GM21717 (cell line): ENCODE results near the gene LMO7.

Source experiments
- ATAC-seq: cut with Tn5 transposase; IDR thresholded peaks from one replicate; pipeline ENCODE4 v1.9.1; 2021; ENCODE audit warnings: mild to moderate bottlenecking, moderate library complexity; ENCODE audit not compliant: unreplicated experiment

The LMO7 gene

DNA sequence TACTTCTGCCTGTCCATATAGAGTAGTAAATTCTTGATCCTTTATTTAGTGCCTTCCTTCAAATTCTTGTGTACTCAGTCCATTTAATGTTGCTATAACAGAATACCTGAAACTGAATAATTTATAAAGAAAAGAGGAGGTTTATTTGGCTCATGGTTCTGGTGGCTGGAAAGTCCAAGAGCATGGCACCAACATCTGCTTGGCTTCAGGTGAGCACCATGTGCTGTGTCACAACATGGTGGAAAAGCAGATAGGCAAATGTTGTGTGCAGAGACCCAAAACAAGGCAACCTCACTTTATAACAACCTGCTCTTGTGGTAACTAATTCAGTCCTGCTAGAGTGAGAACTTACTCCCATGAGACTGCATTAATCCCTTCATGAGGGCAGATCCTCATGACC is 195.3 kb downstream of the LMO7 start:
- ATAC-seq, result no peak

DNA sequence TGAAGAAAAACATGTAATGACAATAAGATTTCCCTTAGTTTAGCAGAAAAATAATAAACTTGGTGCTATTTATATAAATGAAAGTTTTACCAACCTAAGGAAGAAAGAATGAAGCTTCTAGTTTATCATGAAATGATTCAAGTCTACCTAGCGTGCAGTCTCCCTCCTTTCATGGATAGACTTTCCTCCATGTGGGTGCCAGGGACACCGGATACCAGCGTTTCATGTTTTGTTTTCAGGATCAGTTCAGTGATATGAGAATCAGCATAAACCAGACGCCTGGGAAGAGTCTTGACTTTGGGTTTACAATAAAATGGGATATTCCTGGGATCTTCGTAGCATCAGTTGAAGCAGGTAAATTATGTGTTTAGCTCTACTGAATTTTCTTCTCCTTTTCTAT is 196.7 kb downstream of the LMO7 start:
- no peak for ATAC-seq

DNA sequence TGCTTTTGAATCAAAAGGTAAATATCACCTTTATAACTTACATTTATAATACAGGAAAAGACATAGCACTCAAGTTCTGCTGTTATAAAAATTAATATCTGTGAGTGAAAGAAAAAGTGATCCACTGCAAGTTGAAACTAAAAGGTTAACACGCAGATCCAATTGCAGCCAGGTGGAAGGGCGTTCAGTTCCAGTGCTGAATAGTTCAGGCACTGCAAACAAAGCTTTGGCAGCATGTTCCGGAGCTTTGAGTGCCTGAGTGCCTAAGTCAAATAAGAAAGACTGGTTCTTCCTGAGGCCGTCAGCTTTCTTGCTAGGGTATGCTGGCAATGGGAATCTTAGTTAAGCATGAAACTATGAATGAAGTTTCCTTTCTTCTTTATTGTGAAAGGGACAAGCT is 200.3 kb downstream of the LMO7 start:
- no peak for ATAC-seq

DNA sequence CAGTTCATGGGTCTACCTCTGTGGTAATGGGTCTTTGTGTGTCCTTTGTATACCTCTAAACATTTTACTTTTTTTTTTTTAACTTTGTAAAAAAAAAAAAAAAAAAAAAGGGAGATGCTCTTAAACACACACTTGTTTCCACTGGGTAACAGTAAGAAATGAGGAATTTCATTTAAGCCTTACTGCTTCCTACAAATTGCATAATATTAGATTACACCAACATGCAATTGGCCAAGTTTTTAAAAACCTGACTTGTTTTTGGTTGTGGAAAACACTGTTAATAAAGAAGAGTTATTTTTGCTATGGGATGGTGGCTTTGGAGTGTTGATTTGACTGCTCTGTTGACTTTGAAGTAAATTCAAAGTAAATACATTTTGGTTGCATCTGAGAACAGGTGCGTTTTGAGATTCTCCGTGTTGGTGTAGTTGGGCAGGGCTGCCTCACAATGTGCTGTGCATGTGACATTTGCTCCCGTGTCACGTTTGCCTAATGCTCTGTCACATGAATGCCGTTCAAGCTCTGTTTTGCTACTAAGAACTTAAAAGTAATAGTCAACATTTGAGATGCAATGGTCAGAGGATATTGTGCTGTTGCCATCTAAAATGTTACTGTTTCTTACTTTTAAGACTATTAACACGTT is 202.4 kb downstream of the LMO7 start:
- ATAC-seq, result no peak

DNA sequence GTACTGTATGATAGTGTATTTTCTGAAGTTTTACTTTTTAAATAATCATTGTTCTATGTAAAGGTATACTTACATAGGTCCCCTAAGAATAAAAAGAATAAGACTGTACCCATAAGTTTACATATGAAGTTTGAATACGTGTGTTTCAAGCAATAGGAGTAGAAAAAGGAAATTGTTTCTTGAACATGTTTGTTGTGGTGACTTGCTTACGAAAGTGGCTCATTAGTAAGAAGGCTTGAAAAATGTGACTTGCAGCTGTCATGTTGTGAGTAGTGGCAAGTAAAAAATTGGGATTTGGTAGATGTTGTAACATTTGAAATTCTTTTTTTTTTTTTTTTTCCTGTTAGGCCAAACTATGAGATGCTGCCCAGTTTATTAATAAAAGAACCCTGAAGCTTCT is 203.3 kb downstream of the LMO7 start:
- ATAC-seq, result no peak

DNA sequence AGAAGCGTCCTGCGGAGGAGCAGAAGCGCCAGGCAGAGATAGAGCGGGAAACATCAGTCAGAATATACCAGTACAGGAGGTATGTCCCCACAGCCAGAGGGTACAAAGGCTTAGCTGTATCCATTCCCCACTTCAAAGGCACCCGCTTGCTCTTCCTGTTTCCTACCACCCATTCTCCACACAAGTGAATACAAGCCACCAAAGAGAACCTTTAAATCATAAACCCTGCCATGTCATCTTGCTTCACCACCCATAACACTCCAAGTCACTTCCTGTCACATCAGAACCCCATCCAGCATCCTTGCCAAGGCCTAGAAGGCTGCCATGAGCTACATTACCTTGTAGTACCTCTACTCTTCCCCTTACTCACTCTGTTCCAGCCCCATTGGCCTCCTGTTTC is 205.8 kb downstream of the LMO7 start:
- ATAC-seq, result no peak

DNA sequence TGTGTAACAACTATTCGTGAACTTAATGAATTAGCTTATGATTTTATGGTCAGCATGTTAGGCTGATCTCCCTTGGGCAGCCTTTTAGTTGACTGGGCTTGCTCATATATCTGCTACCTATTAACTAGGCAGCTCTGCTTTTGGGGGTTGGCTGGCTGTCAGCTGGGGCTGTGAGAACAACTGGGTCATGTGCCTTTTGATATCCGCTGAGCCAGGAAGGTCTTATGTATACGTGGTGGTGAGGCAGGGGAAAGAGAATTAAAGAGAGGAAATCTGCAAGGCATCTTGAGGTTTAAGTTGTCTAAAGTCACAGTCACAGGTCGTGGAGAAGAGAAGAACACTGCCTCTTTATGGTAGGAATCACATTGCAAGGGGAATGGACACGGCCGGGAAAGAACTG is 206.9 kb downstream of the LMO7 start:
- no peak for ATAC-seq

DNA sequence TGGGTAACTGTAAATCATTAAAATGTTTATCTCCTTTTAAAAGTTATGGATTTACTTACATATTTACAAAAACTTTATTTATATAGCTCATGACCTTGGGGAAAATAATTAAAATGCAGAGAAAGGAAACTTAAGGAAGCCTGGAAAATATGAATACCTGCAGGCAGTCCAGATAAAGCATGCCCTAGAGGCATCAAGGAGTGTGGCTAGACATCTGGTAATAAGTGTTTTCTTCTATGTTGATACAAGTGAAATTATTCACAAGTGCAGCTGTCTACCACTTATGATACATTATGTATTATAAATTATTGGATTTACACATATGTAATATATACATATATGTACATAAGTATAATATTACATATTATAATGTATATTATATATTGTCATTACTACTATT is 207.9 kb downstream of the LMO7 start:
- no peak for ATAC-seq

DNA sequence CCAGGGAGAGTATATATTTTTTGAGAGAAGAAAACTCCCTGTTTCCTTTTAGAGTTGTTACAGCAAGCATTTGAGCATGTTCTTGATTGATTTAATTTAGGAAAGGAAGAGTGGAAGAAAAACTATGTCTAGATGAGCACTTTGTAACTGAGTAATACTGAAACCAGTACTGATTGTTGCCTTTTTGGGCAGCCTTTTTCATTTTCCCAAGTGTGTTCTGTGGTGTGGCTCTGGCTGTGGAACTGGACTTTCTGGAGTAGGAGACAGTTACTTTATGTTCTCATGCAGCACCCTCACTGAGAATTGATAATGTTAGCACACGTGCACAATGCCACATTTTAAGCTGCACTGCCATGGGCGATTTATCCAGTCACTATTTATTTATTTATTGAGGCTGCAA is 211.5 kb downstream of the LMO7 start:
- ATAC-seq, result no peak

DNA sequence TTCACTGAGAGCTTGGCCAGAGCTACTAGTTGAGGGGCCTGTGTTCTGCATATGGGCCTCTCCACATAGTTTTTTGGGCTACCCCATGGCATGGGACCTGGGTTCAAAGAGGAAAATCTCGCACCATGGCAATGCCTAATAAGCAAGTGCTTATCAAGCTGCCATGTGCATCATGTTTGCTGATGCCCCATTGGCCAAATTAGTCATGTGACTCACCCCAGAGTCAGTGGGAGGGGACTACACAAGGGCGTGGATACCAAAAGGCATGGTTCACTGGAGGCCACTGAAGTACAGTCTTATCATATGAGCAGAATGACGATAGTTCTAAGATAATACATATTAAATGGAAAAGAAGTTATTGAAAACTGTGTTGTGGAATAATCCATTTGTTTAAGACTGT is 214.8 kb downstream of the LMO7 start:
- no peak for ATAC-seq

DNA sequence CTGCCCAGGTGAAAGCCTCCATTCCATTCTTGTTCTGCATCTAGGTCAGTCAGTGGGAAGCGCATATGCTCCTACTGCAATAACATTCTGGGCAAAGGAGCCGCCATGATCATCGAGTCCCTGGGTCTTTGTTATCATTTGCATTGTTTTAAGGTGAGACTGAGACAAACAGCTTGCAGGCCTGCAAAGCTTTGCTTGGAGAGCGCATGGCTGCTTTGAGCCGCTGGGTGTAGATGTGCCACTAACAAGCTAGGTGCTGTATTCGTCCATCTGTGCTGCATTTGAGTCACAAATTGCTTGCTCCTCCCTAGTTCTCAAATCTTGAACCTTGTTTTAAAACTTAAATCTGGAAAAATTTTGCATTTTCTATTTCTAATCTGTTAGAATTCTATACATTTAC is 219.1 kb downstream of the LMO7 start:
- ATAC-seq, result no peak

DNA sequence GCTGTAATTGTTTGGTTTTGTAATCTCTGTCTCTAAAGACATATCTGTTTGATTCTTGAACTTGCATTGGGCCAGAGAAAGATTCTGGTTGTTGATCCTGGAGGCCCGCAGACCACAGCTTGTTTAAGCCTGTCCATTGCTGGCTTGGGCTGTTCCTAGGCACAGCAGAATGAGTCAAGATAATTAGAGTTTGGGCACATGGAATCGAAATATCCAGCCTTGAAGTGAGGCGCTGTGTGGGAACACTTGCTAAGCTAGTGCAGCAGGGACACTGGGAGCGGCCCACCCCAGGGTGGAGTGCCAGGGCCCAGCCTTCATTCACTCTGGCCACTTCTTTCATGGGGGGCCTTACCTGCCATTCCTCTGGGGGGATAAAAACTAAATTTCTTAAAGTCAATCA is 219.7 kb downstream of the LMO7 start:
- no peak for ATAC-seq

DNA sequence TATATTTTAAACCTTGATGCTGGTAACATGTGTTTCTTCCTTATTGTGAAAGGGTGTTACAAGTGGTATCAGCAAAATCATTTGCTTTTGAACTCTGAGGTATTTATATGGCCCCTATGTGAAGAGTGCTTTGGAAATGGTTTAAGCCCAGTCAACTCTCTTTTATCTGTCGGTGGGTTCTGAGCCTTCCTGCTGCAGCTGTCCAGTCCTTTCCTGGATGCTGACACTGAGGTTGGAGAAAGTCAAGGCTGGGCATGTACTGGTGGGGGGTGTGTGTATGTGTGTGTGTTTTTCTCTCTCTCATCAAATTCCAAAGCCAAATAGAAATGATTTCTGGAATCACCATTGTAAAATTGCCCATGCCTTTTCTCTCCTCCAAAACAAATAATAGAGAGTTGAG is 221.2 kb downstream of the LMO7 start:
- no peak for ATAC-seq

DNA sequence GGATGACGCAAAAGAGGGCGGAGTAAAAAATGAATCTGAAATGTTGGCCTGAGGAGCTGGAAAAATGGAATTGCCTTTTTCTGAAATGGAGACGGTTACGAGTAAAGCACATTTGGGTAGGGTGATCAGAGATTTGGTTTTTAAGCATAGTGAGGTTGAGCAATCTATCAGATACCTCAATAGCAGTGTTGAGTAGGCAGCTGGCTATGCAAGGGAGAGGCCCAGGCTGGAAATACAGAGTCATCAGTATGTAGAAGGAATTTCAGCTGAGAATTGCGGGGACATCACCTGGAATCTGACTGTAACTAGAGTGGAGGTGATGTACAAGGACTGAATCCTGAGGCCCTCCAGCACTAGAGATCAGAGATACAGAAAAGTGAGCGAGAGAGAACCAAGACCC is 224.8 kb downstream of the LMO7 start:
- no peak for ATAC-seq

DNA sequence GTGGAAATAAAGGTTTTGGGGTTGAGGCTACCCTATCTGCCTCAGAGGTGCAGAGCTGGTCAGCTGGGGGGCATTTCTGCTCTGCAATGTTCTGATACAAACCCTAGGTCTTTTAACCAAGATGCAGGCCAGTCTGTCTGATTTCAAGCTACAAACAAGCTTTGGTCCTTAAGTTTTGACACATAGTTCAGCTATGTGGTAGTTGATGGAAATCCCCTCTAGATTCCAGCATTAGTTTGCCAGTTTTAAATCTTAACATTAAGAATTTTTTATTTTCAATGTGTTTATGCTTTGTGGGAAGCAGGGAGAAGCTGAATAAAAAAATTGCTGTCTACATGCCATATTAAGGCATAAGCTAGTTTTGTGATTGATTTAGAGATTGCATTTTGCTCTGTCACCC is 225.7 kb downstream of the LMO7 start:
- ATAC-seq, result no peak

DNA sequence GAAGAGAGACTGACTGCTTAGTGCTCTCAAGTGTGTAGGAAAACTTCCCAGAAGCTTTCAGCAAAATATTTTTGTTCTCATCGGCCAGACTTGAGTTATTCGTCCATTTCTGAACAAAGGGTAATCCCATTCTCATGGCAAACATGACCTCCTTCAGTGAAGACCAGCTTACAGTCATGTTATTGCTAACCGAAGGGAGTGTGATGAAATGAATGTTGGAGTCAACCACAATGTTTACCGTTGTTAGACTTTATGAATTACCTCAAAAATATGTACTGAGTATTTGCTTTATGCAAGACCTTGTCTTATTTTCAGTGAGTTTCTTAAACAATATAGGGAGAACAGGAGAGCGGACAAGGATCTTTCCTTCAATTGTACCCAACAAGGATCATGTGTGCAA is 228.6 kb downstream of the LMO7 start:
- ATAC-seq, result no peak

DNA sequence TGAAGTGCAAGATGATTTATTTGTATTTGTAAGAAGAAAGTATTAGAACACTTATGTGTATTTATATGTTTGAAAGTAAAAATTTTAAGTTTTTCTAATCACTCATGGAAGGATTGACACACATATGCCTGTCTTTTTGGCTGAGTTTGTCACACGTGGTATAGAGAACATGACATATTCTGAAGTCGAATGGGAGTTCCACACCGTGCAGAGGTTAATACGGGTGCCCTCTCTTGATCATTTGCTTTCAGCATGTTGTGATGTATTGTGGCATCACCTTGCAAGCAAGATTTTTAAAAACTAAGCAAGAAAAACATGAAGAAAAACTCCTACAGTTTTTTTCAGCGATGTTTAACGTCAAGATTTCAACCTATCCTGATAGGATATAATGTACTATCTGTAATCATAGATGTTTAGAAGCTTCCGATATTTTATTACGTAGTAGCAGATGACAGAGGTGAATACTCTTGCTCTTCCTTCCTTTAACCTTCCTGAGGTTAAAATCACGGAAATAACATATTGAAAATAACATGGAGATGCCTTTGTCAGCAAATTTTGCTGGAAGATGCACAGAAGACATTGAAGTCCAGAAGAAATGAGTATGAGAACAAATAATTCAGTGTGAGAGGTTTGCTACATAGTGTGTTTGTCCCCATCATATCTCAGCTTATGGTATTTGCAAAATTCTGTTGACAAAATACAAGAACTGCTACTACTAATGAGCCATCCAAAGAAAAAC is 231.4 kb downstream of the LMO7 start:
- ATAC-seq, result no peak

DNA sequence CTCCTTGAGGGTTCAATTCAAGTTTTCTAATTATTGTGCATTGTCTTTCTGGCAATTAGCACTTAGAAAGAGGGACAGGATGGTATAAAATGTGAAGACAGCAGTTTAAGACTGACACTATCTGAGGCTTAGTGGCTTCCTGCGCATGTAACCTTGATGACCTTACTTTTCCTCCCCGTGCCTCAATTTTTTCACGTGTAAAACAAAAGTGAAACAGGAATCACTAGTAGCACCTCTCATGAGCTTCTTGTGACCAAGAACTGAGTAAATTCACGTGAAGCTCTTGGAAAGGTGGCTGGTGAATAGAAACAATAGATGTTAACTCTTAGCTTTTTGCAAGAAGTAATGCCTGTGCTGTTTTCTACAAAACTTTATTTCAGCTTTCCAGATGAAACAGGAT is 233.9 kb downstream of the LMO7 start:
- ATAC-seq, result no peak

DNA sequence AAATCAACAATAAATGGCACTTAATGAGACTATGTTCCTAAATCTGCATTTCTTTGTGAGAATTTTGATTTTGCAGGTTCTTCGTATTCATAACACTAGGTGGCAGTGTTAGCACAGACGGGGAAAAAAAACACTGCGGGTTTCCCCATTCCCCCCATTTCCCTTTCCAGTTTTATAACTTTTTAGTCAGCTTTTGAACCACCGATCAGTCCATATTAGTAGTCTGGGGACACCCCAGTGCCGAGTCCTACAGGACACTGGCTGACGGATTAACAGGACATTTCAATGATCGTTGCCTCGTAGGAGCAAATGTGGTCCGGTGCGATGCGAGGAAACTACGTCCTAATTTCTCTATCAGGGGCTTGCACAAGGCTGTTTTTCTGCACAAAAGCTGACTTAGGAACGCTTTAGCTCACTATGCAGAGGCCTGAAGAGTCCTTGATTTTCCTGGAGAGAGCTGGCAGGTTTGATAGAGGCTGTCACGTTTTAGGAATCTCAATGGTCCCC is 234.3 kb downstream of the LMO7 start:
- ATAC-seq, result no peak

DNA sequence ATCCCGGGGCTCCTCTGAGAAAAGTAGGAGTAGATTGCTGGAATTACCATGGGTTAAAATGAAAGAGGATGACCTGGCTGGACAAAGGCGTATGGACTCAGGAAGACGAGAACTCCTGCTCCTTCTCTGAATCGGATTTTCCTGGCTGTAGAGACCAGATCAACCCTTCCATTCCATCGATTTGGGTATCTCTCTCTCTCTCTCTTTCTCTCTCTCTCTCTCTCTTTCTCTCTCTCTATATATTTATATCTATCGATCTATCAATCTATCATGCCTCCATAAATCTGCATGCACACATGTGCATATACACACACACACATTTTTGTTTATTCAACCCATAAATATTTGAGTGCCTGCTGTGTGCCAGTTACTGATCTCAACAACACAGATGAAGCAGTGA is 234.9 kb downstream of the LMO7 start:
- no peak for ATAC-seq

DNA sequence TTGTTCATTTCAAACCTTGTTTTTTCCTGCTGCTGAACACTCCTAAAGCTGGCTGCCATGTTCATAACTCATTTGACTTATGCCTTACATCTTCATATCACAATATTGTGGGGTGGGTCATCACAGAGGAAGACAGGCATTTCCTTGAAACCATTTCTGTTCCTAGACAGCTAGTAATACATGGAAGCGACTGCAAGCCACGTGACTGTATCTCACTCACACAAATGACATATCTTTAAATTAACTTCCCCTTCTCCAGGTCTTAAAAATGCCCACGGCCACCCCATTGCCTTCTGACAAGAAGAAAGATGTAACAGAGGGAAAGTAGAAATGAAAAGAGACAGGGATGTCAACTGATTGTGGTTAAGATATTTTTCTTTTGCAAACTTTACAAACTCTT is 236.8 kb downstream of the LMO7 start:
- ATAC-seq, result no peak

DNA sequence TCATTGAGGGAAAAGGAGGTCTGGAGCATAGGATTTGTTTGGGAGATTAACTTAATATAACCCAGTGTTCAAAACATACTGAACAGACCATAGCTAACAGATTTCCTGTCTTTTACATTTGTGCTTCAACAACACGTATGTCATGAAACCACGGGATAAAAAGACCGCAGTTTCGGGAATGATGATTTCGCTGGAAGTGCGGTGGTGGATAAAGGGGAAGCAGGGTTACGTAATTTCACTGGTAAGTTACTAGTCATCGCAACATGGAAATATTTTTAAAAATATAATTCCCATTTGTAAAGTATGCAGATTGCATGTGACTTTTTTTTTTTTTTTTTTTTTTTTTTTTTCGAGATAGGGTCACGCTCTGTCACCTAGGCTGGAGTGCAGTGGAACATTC is 237.4 kb downstream of the LMO7 start:
- ATAC-seq, result no peak

DNA sequence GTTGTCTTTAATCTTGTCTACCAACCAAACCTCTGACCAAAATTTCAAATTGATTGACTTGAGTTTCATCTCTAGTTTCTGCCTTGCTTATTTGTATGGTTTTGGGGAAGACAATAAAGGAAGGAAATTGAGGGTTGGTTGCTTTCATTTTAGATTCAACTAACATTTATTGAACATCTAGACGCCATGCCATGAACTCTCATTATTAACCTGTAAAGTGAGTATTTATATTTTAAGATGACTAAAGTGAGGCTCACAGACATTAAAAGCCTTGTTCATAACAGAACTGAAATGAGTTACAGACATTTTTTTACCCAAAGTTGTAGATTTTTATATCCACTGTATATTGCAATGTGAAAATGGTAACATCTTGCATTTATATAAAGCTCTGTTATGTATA is 239.3 kb downstream of the LMO7 start:
- no peak for ATAC-seq
